GM06990 (cell line): ENCODE results near the gene ZCCHC24.

Experiments used
- DNase-seq: peaks from one replicate; pipeline ENCODE4 v3.0.0-alpha.2; 2011; ENCODE audit not compliant: insufficient read length; ENCODE audit errors: extremely low read depth
- H3K27me3 ChIP-seq: replicated peaks from 2 replicates; pipeline ENCODE4 v1.6.0; 2011; ENCODE audit warnings: low read length; ENCODE audit not compliant: control insufficient read depth, insufficient read depth
- H3K36me3 ChIP-seq: 2 replicates; pipeline ENCODE4 v1.5.1; 2011; ENCODE audit warnings: low read length; ENCODE audit not compliant: control insufficient read depth, insufficient read depth
- H3K4me3 ChIP-seq: replicated peaks from 2 replicates; pipeline ENCODE4 v1.5.1; 2011; ENCODE audit warnings: low read depth, mild to moderate bottlenecking, control low read depth, low read length
- CTCF ChIP-seq: IDR thresholded peaks from 2 replicates; pipeline ENCODE4 v1.5.1; 2011; ENCODE audit warnings: low read length, control low read depth, mild to moderate bottlenecking, inconsistent platforms; ENCODE audit not compliant: insufficient read depth, poor library complexity, severe bottlenecking

Gene ZCCHC24

DNA sequence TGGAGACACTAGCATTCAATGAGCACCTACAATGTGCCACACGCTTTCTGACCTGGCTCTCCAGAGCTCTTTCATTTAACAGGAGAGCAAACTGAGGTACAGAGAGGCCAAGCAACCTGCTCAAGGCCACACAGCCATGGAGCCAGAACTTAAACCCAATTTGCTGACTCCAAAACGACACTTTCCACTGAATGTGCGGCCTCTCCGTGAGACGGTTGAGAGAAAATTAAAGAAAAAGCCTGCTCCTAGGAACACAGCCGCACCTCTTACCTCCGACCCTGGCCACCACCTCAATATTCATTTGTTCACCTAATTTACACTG is 42.8 kb downstream of the ZCCHC24 start:
- H3K4me3 ChIP-seq: no peak overlapping the region
- no peak for TF ChIP-seq CTCF
- H3K36me3 ChIP-seq: no peaks in the 10 kb centered on the region
- peaks cover 1% of the 10 kb centered on the region for H3K27me3 ChIP-seq
- DNase-seq: no peak

DNA sequence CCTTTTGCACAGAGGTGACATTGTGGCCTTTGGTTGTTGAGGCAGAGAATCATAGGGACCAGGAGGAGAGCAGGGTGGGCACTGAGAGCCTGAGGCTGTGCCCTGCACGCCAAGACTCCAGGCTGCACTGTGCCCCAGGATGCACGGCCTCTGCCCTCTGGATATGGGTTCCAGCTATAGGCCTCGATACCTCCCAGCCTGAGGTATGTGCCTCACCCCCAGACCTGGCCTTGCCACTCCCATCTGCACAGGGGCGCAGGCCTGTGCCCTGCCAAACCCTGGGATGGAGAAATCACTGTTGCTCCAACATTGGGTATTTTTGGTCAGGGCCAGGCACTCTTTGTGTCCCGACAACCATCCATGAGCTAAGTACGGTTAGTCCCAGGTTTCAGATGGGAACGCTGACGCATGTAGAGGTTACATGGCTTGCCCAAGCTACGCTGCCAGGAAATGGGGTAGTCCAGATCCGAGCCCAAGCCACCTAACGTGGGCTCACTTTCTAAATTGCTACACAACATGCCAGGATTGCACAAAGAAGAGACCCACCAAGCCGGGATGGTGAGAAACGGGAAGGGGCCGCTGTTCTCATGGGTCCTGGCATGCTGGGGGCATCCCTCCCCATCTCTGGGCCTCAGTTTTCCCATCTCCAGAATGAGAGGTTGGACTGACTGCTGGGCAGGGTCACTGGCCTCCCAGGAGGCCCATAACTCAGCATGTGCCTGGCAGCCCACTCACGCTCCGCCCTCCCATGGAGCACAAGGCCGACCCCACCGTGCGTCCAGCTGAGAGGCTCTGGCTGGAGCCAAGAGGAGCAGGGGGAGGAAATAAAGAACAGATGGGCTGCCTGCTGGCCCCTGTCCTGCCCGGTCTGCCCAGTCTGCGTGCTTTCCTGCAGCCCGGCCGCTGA is 44.2 kb downstream of the ZCCHC24 start:
- Histone ChIP-seq H3K4me3 (no peak overlapping the region), H3K36me3 (no peaks in the 10 kb centered on the region), H3K27me3 (peaks cover 1% of the 10 kb centered on the region)
- TF ChIP-seq CTCF: no peak
- no peak for DNase-seq

GRCh38 chr10:79400146-79401004 is 45.0 kb downstream of the ZCCHC24 start:
- Histone ChIP-seq H3K4me3 (no peak overlapping the region), H3K36me3 (no peaks in the 10 kb centered on the region), H3K27me3 (peaks cover 1% of the 10 kb centered on the region)
- DNase-seq: peak; percentile 37
- TF ChIP-seq CTCF: peak; percentile 86

DNA sequence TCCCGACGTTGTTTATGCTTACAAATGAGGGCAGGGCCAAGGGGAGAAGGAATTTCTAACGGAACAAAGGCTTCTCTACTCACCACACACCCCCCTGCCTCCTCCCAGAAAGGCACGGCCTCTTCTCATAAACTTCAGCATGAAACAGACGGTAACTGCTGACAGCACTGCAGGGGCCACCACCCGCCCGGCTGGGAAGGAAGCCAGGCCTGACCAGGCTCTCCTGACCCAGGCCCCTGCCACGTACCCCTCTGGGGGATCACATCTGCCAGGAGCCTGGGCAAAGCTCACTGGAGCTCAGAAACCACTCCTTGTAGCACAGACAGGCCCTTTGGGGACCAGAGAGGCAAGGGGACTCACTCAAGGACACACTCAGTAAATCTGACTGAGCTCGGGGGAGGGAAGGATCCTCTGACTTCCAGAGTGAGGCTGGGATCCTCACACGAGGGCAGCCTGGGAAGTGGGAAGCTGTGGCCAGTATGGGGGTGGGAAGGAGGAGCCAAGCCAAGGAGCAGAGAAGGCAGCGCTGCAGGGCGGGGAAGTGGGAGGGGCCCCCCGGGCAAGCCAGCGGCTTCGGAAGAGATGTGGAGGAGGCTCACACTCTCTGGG is 46.1 kb downstream of the ZCCHC24 start:
- no peak for TF ChIP-seq CTCF
- Histone ChIP-seq H3K27me3 (peaks cover under 1% of the 10 kb centered on the region), H3K36me3 (no peaks in the 10 kb centered on the region), H3K4me3 (no peak overlapping the region)
- no peak for DNase-seq

DNA sequence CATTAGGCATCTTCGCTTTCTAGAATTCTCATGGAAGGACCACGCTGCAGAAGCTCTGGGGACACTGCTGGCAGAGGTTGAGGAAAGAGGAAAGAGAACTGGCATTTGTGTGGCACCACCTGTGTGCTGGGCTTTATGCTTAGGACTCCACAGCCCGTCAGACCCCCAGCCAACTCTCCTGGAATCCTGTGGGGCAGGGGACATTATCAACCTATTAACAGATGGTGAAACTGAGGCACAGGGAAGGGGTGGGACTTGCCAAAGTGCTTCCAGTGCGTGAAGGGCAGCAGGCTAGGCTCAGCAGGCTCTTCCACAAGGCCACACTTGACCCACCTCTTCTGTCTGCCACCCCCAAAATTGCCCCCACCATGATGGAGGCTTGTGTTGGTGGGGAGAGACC is 46.8 kb downstream of the ZCCHC24 start:
- no peak overlapping the region for H3K4me3 ChIP-seq
- H3K27me3 ChIP-seq: no peaks in the 10 kb centered on the region
- H3K36me3 ChIP-seq: no peaks in the 10 kb centered on the region
- TF ChIP-seq CTCF: no peak
- DNase-seq: no peak
